Measurements from ENCODE around the gene COQ3. TPM values are rescaled to one million over a fixed set of nuclear protein-coding genes. Genes with fewer than 3 reads are reported as not detected.
A peak's percentile ranks its signal among the peaks of the same experiment; 100 is the strongest.

Gene COQ3
- total RNA-seq, 1 experiment from 2014 or later, result 13.9 TPM

DNA sequence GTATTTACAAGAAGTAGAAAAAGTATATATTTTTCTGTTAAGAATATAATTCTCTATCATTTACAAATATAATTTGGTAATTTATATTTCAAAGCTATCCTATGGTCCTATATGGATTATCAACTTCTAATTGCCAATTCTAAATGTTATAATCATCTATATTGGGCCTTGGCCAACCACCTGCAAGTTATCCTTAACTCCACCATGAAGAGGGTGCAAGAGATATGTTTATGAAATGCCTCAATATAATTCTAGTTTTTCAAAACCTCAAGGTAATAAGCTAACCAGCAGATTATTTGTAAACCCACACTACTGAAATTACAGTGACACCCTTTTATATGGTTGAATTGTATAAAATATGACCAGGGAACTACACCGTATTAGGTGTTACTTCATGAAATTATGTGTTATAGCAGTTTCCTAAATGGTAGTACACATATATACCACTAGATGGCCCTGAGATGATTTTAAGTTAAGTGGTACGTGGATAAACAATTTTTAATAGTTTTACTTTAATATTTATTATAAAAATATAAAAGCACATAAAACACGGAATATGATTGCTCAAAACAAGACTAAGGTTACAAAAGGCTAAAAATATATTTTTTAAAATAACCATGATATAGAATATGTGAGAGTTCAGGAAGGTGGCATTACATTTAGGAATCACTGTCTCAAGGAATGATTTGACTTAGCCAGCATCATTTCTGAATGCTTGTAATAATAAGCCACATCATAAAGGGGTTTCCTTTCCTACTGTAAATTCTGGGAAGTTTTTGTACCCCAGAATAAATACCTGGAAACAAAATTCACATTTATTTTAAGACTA is 40.9 kb upstream of the COQ3 start:
- H3K4me3 Mint-ChIP-seq, result no peak overlapping the region

More for the DNA sequence above, 40.9 kb upstream of the COQ3 start:
- ChIA-PET CTCF (no interaction called here), POLR2A (no interaction called here)
- Mint-ChIP-seq H3K27ac (no peak overlapping the region), H3K9me3 (no peaks in the 10 kb centered on the region), H3K4me1 (peaks cover 3% of the 10 kb centered on the region; the same call in 1 of the 2 replicates), H3K27me3 (ENCODE audit: low read depth) (no peaks in the 10 kb centered on the region), H3K36me3 (peaks cover 2% of the 10 kb centered on the region)
- TF ChIP-seq, protein P1, sequence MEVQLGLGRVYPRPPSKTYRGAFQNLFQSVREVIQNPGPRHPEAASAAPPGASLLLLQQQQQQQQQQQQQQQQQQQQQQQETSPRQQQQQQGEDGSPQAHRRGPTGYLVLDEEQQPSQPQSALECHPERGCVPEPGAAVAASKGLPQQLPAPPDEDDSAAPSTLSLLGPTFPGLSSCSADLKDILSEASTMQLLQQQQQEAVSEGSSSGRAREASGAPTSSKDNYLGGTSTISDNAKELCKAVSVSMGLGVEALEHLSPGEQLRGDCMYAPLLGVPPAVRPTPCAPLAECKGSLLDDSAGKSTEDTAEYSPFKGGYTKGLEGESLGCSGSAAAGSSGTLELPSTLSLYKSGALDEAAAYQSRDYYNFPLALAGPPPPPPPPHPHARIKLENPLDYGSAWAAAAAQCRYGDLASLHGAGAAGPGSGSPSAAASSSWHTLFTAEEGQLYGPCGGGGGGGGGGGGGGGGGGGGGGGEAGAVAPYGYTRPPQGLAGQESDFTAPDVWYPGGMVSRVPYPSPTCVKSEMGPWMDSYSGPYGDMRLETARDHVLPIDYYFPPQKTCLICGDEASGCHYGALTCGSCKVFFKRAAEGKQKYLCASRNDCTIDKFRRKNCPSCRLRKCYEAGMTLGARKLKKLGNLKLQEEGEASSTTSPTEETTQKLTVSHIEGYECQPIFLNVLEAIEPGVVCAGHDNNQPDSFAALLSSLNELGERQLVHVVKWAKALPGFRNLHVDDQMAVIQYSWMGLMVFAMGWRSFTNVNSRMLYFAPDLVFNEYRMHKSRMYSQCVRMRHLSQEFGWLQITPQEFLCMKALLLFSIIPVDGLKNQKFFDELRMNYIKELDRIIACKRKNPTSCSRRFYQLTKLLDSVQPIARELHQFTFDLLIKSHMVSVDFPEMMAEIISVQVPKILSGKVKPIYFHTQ (CRISPR knock-in tag; IDR thresholded peaks at IDR 0.05), result no peak
- TF ChIP-seq ZMAT4 (CRISPR knock-in tag; IDR thresholded peaks at IDR 0.05), result no peak
- TF ChIP-seq MXD4 (CRISPR knock-in tag; IDR thresholded peaks at IDR 0.05; ENCODE audit: borderline replicate concordance), result no peak
- TF ChIP-seq ARID4B (CRISPR knock-in tag; IDR thresholded peaks at IDR 0.05; ENCODE audit: borderline replicate concordance), result no peak
- TF ChIP-seq EMX1 (CRISPR knock-in tag; IDR thresholded peaks at IDR 0.05), result no peak
- TF ChIP-seq SOX15 (CRISPR knock-in tag; IDR thresholded peaks at IDR 0.05), result no peak
- TF ChIP-seq ZBTB21 (CRISPR knock-in tag; IDR thresholded peaks at IDR 0.05; ENCODE audit: borderline replicate concordance), result no peak
- no peak for TF ChIP-seq TEAD1 (CRISPR knock-in tag; IDR thresholded peaks at IDR 0.05)
- TF ChIP-seq FOXJ3 (CRISPR knock-in tag; IDR thresholded peaks at IDR 0.05; ENCODE audit: borderline replicate concordance), result no peak
- no peak for TF ChIP-seq CREM (CRISPR knock-in tag; IDR thresholded peaks at IDR 0.05)
- no peak for TF ChIP-seq STAT6 (CRISPR knock-in tag; conservative IDR thresholded peaks at IDR 0.05; ENCODE audit: low read depth)
- DNase-seq (ENCODE audit: low spot score), result no peak
- ATAC-seq, result peak; percentile 53

All from WTC11 (cell line).